GM18505 (cell line): ENCODE data around the gene SOBP.

ENCODE experiments used
- ATAC-seq: cut with Tn5 transposase; IDR thresholded peaks from one replicate; pipeline ENCODE4 v1.9.1; 2021; ENCODE audit not compliant: unreplicated experiment
- POLR2A ChIP-seq: IDR thresholded peaks from 4 replicates; pipeline ENCODE4 v1.6.1; 2011; ENCODE audit warnings: borderline replicate concordance; ENCODE audit not compliant: insufficient read depth, insufficient read length; ENCODE audit errors: extremely low read depth

Gene SOBP

DNA sequence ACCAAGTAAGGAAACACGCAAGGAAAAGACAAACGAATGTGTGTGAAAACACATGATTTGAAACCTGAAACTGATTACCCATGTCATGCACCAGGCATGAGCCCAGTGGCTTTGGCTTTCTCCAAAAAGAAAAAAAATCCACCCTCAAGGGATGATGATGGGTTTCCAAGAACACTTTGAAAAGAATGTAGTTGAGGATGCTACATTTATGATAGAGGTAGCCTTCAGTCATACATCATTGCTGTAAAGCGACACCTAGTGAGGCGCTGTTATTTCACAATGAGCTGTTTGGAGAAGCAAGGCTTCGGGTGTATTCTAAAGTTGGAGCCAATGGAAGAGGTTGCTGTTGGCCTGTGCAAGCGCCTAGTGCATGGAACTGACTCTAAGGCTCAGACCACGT, 209.3 kb downstream of the SOBP start:
- no peak for TF ChIP-seq POLR2A
- no peak for ATAC-seq

DNA sequence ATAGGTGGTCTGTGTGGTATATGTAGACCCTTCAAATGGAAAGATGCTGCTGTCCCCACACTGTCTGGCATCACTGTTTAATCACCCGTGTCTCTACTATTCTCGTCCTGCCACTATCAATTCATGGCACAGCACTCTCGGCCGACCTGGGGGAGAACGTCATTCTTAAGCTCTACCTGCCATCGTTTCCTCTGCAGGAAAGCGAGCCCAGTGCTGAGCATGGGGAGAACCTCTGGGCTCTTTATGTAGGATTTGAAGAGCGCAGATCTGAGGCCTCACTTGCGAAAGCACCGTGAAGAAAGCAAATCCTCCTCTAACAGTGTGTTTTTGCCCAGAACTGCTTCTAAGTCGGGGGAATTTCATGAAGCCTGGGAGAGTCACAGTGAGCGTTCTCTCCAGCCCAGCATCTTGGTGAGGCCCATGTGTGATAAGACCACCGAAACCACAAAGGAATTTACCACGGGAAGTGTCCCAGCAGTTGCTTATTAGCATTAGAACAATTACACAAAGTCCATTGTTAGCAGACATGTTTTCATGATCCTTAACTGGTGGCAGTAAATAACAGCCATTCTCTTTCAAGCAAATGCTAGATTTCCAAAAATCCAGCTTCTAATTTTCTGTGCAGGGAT, 209.9 kb downstream of the SOBP start:
- no peak for TF ChIP-seq POLR2A
- no peak for ATAC-seq

DNA sequence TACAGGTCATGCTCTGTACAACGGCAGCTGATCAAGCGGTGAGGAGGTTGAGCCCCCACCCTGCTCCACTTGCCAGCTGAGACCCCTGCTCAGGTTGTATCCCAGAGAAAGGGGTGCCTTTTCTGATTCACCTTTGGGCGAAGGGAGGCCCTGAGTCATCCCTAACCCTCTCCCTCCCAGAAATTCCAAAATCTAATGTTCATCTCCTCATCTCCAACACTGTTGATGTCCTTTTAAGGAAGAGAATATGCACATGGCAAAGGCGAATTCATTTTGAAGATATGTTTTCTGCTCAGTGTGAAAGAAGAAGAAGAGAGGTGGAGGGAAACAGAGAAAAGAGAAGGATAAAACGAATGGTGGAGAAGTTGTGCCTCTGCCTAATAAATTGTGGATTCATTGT, 213.7 kb downstream of the SOBP start:
- ATAC-seq = no peak
- TF ChIP-seq POLR2A = no peak

DNA sequence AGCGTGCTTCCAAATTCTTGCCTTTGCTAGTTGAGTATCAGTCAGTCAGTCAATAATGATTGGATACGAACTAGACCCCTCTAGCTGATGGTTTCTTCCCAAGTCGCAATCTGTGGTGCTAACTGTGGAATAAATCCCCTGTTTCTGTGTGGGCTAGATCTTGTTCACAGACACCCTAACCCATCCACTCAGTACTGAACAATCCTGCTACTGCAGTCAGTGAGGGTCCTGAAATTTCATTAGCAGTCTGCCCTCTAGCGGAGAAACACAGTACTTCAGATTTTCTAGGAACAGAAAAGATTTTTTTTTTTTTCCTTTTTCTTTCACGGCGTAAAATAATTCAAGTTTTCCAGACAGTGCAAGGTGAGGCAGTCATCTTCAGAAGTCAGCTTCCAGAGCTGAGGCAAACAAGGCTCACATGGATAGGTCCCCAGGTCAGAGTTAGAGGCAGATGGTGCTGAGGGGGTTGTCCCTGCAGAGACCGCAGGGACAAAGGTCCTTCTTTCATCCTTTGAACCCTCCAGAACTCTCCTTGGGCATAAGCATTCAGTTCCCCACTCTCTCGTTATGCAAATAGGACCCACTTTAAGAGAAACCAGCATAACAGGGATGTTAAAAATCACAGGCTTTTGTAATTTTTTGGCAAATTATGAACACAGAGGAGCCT, 214.6 kb downstream of the SOBP start:
- TF ChIP-seq POLR2A = no peak
- no peak for ATAC-seq

DNA sequence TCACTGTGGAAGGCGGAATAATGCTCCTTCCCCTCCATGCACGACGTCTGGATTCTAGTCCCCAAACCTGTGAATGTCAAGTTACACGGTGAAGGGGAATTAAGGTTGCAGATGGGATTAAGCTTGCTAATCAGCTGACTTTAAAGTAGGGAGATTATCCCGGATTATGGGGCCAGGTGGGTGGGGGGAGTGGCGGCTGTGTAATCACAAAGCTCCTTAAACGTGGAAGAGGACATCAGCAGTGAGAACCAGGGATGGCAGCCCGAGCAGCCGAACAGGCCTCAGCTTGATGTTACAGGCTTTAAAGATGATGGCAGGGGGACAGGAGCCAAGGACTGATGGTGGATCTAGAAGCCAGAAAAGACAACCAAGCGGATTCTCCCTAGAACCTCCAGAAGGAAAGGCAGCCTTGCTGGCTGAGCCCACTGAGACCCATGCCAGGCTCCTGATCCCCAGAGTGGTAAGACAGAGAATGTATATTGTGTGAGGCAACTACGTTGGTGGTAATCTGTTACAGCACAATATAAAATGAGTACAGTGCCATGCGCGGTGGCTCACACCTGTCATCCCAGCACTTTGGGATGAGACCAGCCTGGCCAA, 216.7 kb downstream of the SOBP start:
- no peak for ATAC-seq
- TF ChIP-seq POLR2A = no peak

DNA sequence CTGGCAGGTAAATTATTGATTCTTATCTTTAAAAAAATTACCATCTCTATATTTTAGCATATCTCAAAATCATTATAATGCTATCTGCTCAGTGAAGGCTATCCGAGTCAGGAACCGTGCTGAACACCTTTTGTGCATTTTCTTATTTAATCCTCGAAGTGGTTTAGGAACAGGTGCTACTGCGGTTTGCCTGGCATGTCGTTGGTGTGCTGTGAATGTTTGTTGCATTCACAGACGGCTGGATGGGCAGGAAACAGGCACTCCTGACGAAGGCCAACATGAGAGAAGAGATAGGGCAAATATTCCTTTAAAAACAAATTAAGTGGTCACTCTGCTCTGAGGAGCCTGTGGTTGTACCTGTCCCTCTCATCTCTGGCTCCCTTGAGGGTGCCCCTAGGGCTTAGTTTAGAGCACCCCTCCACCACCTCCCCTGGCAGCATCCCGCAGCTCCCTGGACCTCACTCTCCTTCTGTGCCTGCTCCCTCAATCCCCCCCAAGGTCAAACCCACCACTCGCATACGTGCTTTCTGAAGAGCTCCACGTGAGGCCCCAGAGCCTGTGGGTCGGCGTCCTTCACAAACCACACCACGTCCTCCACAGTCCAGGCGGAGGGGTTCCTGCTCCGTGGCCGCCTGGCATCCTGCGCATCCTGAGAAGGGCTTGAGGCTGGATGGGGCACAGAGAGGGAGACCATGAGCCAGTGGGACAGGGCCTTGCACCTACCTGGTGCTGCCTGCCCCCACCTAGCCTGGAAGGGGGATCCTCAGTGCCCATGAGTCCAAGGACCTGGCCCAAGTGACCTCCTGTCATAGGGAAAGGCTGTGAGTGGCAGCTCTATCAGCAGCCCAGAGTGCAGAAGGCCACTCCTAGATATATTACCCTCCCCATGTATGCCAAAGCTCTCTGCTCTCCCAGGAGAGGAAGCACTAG, 217.7 kb downstream of the SOBP start:
- no peak for ATAC-seq
- no peak for TF ChIP-seq POLR2A

DNA sequence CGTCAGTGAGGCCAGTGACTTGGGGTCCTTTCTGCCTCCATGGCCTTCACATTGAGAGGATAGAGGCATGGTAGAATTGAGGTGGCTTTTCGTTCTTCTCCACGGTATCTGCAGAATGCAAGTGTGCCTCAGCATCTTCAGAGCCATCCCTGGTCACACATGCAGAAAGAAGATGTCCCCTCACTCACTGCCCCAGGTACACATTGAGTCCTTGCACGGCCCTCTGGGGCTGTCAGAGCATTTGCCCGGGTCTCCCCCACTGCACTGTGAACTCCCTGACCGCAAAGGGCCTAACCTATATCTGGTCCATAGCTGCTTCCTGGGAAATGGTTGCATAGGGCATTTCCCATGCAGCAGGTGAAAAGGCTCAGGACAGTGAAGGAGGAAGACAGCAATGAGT, 218.5 kb downstream of the SOBP start:
- ATAC-seq = no peak
- no peak for TF ChIP-seq POLR2A

DNA sequence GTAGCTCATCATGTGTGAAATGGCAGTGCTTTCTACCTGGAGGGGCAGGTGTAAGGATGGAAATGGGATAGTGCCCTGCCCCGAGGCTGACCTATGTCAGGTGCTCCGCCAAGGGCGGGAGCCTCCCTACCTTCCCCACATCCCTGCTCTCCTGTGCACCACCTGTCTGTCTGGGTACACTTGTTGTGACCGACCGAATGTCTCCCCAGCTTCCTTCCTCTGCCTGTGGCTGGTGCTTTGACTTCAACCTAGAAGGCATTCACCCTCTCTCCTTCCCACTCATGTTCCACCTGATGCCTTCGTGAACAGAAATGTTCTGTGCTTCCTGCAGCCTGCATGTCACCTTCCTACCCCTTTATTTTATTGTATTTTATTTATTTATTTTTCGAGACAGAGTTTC, 219.4 kb downstream of the SOBP start:
- ATAC-seq = no peak
- TF ChIP-seq POLR2A = no peak
